ENCODE measurements around the gene RNF167.

RNF167 gene

DNA sequence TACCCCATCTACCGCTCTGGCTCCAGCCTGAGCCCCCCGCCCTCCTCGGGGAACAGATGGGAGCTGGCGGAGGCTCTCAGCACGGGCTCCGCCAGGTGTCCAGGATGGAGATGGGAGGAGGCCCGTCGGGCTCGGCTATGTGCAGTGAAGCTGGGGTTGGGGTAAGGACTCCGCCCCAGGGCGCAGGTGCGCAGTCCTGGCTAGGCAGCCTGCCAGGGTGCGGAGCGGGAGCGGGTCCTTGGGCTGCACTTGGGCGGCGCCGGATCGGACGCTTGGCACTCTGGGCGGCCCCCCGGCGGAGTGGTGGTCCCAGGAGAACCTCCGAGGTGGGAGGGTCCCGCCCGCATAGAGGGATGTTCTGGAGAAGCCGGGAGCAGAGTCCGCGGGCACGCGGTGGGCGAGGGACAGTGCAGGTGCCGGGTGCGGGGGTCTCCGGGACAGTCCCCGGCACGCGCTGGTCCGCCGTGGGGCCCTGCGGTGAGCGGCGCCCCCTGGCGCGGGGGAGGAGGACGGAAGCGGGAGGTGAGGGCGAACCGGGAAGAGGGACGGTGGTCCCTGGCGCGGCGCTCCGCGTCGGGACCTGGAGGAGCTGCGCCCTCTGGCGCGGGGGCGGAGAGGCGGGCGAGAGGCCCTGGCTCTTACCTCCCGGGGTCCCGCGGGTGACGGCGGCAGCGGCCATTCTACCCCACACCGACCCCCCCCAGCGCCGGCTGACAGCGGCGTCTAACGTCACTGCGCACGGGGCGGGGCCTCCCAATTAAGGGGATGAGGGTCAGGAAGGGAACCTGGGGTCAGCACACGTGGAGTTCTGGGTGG lies 47.1 kb downstream of the RNF167 start, which contains the start of gene CAMTA2 (continued):
- TF ChIP-seq, protein P1, sequence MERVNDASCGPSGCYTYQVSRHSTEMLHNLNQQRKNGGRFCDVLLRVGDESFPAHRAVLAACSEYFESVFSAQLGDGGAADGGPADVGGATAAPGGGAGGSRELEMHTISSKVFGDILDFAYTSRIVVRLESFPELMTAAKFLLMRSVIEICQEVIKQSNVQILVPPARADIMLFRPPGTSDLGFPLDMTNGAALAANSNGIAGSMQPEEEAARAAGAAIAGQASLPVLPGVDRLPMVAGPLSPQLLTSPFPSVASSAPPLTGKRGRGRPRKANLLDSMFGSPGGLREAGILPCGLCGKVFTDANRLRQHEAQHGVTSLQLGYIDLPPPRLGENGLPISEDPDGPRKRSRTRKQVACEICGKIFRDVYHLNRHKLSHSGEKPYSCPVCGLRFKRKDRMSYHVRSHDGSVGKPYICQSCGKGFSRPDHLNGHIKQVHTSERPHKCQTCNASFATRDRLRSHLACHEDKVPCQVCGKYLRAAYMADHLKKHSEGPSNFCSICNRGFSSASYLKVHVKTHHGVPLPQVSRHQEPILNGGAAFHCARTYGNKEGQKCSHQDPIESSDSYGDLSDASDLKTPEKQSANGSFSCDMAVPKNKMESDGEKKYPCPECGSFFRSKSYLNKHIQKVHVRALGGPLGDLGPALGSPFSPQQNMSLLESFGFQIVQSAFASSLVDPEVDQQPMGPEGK (tag by site-specific recombination; IDR thresholded peaks at IDR 0.05), result peak; percentile 95
- 0 out of 2 replicates have a peak, but pooled peaks have one; percentile 9 for TF ChIP-seq ZNF266 (tag by site-specific recombination; IDR thresholded peaks at IDR 0.05; ENCODE audit: low read depth)
- TF ChIP-seq, protein P2, sequence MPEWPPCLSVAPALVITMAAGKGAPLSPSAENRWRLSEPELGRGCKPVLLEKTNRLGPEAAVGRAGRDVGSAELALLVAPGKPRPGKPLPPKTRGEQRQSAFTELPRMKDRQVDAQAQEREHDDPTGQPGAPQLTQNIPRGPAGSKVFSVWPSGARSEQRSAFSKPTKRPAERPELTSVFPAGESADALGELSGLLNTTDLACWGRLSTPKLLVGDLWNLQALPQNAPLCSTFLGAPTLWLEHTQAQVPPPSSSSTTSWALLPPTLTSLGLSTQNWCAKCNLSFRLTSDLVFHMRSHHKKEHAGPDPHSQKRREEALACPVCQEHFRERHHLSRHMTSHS (tag by site-specific recombination; IDR thresholded peaks at IDR 0.05), result peak; percentile 17; the same call in 1 of the 2 replicates
- TF ChIP-seq, protein P3, sequence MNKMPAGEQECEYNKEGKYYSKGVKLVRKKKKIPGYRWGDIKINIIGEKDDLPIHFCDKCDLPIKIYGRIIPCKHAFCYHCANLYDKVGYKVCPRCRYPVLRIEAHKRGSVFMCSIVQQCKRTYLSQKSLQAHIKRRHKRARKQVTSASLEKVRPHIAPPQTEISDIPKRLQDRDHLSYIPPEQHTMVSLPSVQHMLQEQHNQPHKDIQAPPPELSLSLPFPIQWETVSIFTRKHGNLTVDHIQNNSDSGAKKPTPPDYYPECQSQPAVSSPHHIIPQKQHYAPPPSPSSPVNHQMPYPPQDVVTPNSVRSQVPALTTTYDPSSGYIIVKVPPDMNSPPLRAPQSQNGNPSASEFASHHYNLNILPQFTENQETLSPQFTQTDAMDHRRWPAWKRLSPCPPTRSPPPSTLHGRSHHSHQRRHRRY (tag by site-specific recombination; IDR thresholded peaks at IDR 0.05), result no peak
- peak; percentile 78 for TF ChIP-seq SP7 (tag by site-specific recombination; IDR thresholded peaks at IDR 0.05)
- 0 out of 2 replicates have a peak, but pooled peaks have one; percentile 56 for TF ChIP-seq ZNF239 (tag by site-specific recombination; IDR thresholded peaks at IDR 0.05)
- TF ChIP-seq ZNF184 (tag by site-specific recombination; IDR thresholded peaks at IDR 0.05), result 0 out of 2 replicates have a peak, but pooled peaks have one; percentile 52
- TF ChIP-seq ZNF121 (tag by site-specific recombination; IDR thresholded peaks at IDR 0.05), result no peak; the same call in 1 of the 2 replicates
- TF ChIP-seq ZNF610 (tag by site-specific recombination; IDR thresholded peaks at IDR 0.05; ENCODE audit: borderline replicate concordance), result peak; percentile 77; the same call in 1 of the 2 replicates
- TF ChIP-seq HOXA7 (CRISPR knock-in tag; IDR thresholded peaks at IDR 0.05; ENCODE audit: borderline replicate concordance), result no peak
- 0 out of 2 replicates have a peak, but pooled peaks have one; percentile 64 for TF ChIP-seq BCL11A (tag by site-specific recombination; IDR thresholded peaks at IDR 0.05; ENCODE audit: low read depth)
- peak; percentile 91 for TF ChIP-seq ZBTB20 (tag by site-specific recombination; IDR thresholded peaks at IDR 0.05)
- TF ChIP-seq, protein P4, sequence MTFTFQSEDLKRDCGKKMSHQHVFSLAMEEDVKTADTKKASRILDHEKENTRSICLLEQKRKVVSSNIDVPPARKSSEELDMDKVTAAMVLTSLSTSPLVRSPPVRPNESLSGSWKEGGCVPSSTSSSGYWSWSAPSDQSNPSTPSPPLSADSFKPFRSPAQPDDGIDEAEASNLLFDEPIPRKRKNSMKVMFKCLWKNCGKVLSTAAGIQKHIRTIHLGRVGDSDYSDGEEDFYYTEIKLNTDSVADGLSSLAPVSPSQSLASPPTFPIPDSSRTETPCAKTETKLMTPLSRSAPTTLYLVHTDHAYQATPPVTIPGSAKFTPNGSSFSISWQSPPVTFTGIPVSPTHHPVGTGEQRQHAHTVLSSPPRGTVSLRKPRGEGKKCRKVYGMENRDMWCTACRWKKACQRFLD (tag by site-specific recombination; IDR thresholded peaks at IDR 0.05), result no peak
- peak; percentile 94; the same call in 1 of the 2 replicates for TF ChIP-seq ZNF561 (tag by site-specific recombination; IDR thresholded peaks at IDR 0.05; ENCODE audit: borderline replicate concordance)
- peak; percentile 32; the same call in 1 of the 2 replicates for TF ChIP-seq MZF1 (tag by site-specific recombination; IDR thresholded peaks at IDR 0.05; ENCODE audit: borderline replicate concordance)
- TF ChIP-seq ZNF354C (tag by site-specific recombination; IDR thresholded peaks at IDR 0.05; ENCODE audit: borderline replicate concordance, low read depth), result no peak
- TF ChIP-seq ZFHX2 (tag by site-specific recombination; conservative IDR thresholded peaks at IDR 0.05), result peak; percentile 92
- TF ChIP-seq ZEB2 (tag by site-specific recombination; IDR thresholded peaks at IDR 0.05), result peak; percentile 93
- peak; percentile 89 for TF ChIP-seq ZBTB8A (tag by site-specific recombination; IDR thresholded peaks at IDR 0.05)
- TF ChIP-seq, protein P5, sequence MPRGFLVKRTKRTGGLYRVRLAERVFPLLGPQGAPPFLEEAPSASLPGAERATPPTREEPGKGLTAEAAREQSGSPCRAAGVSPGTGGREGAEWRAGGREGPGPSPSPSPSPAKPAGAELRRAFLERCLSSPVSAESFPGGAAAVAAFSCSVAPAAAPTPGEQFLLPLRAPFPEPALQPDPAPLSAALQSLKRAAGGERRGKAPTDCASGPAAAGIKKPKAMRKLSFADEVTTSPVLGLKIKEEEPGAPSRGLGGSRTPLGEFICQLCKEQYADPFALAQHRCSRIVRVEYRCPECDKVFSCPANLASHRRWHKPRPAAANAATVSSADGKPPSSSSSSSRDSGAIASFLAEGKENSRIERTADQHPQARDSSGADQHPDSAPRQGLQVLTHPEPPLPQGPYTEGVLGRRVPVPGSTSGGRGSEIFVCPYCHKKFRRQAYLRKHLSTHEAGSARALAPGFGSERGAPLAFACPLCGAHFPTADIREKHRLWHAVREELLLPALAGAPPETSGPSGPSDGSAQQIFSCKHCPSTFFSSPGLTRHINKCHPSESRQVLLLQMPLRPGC (tag by site-specific recombination; IDR thresholded peaks at IDR 0.05), result peak; percentile 65; the same call in 1 of the 2 replicates
- TF ChIP-seq ZNF423 (tag by site-specific recombination; IDR thresholded peaks at IDR 0.05), result peak; percentile 98
- peak; percentile 80 for TF ChIP-seq EGR2 (tag by site-specific recombination; IDR thresholded peaks at IDR 0.05; ENCODE audit: low read depth)
- TF ChIP-seq, protein P6, sequence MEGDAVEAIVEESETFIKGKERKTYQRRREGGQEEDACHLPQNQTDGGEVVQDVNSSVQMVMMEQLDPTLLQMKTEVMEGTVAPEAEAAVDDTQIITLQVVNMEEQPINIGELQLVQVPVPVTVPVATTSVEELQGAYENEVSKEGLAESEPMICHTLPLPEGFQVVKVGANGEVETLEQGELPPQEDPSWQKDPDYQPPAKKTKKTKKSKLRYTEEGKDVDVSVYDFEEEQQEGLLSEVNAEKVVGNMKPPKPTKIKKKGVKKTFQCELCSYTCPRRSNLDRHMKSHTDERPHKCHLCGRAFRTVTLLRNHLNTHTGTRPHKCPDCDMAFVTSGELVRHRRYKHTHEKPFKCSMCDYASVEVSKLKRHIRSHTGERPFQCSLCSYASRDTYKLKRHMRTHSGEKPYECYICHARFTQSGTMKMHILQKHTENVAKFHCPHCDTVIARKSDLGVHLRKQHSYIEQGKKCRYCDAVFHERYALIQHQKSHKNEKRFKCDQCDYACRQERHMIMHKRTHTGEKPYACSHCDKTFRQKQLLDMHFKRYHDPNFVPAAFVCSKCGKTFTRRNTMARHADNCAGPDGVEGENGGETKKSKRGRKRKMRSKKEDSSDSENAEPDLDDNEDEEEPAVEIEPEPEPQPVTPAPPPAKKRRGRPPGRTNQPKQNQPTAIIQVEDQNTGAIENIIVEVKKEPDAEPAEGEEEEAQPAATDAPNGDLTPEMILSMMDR (tag by site-specific recombination; IDR thresholded peaks at IDR 0.05), result peak; percentile 99
- TF ChIP-seq ZNF660 (tag by site-specific recombination; IDR thresholded peaks at IDR 0.05), result peak; percentile 87
- peak; percentile 71; the same call in 1 of the 2 replicates for TF ChIP-seq ZNF785 (tag by site-specific recombination; IDR thresholded peaks at IDR 0.05)
- TF ChIP-seq, protein P7, sequence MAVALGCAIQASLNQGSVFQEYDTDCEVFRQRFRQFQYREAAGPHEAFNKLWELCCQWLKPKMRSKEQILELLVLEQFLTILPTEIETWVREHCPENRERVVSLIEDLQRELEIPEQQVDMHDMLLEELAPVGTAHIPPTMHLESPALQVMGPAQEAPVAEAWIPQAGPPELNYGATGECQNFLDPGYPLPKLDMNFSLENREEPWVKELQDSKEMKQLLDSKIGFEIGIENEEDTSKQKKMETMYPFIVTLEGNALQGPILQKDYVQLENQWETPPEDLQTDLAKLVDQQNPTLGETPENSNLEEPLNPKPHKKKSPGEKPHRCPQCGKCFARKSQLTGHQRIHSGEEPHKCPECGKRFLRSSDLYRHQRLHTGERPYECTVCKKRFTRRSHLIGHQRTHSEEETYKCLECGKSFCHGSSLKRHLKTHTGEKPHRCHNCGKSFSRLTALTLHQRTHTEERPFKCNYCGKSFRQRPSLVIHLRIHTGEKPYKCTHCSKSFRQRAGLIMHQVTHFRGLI (tag by site-specific recombination; IDR thresholded peaks at IDR 0.05), result no peak
- TF ChIP-seq, protein P8, sequence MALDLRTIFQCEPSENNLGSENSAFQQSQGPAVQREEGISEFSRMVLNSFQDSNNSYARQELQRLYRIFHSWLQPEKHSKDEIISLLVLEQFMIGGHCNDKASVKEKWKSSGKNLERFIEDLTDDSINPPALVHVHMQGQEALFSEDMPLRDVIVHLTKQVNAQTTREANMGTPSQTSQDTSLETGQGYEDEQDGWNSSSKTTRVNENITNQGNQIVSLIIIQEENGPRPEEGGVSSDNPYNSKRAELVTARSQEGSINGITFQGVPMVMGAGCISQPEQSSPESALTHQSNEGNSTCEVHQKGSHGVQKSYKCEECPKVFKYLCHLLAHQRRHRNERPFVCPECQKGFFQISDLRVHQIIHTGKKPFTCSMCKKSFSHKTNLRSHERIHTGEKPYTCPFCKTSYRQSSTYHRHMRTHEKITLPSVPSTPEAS (tag by site-specific recombination; IDR thresholded peaks at IDR 0.05), result no peak

Measured in HEK293 (cell line).